PFSK-1 (cell line): ENCODE measurements around the gene MYO9A.

ENCODE experiments used
- POLR2AphosphoS5 ChIP-seq: IDR thresholded peaks from 2 replicates; pipeline ENCODE4 v1.6.1; 2012; ENCODE audit warnings: low read depth, mild to moderate bottlenecking, control low read depth, low read length, moderate library complexity
- REST ChIP-seq, 2 experiments: IDR thresholded peaks; 2 replicates each; pipeline versions ENCODE4 v1.6.1 to v1.8.0; 2011 to 2012; ENCODE audit warnings: low read depth in 2 of 2, low read length in 2 of 2, control low read depth in 1 of 2, inconsistent platforms in 1 of 2, mild to moderate bottlenecking in 1 of 2, moderate library complexity in 1 of 2; ENCODE audit not compliant: insufficient read depth in 1 of 2
- SIN3A ChIP-seq: IDR thresholded peaks from 2 replicates; pipeline ENCODE4 v1.6.1; 2012; ENCODE audit warnings: mild to moderate bottlenecking, low read length, moderate library complexity, borderline replicate concordance; ENCODE audit not compliant: insufficient read depth
- TAF1 ChIP-seq: IDR thresholded peaks from 2 replicates; pipeline ENCODE4 v1.6.1; 2012; ENCODE audit warnings: low read length, control low read depth, borderline replicate concordance; ENCODE audit not compliant: insufficient read depth

- TF ChIP-seq REST (IDR thresholded peaks at IDR 0.05; ENCODE audit: insufficient read depth in 1 of 2, low read depth in 2 of 2, low read length in 2 of 2) (no peak), SIN3A (no peak), POLR2AphosphoS5 (no peak), TAF1 (no peak)
Measured at GRCh38 chr15:71943806-71944205, 174.1 kb downstream of the MYO9A start.
